Spleen (tissue), 7 donors: ENCODE results near the gene IFNE.

Source experiments
- CTCF ChIP-seq, 11 experiments: fragments of 200-600 bp in 7 of 11; fragments of 450-650 bp in 4 of 11; sonication (generic) in 4 of 11; IDR thresholded peaks in 8 of 11; conservative IDR thresholded peaks in 3 of 11; 1 replicate in 7 of 11; 2 replicates in 4 of 11; pipeline versions ENCODE4 v1.4.0 to v1.8.0; 2016 to 2021; ENCODE audit warnings: antibody characterized with exemption in 11 of 11, inconsistent platforms in 4 of 11, mild to moderate bottlenecking in 1 of 11
- POLR2A ChIP-seq, 3 donors: fragments of 450-650 bp; IDR thresholded peaks; one replicate each; pipeline ENCODE4 v1.5.1; 2017; ENCODE audit warnings: antibody characterized with exemption in 3 of 3, mild to moderate bottlenecking in 1 of 3
- donor health status: DM: no; HTN: no; CAD: no; lungs with moderate emphysema.
- donor health status: DM: no; HTN: no; CAD: no.
- donor health status: DM: no; HTN: no; CAD: no.

GRCh38 chr9:21450733-21451394 lies 31.2 kb downstream of the IFNE start:
- TF ChIP-seq CTCF (IDR thresholded peaks at IDR 0.05 in 8 of 11, conservative IDR thresholded peaks at IDR 0.05 in 3 of 11) (no peak), POLR2A (IDR thresholded peaks at IDR 0.05) (no peak)
